ENCODE data around the gene LCN10. TPM values are rescaled to one million over a fixed set of nuclear protein-coding genes. Genes with fewer than 3 reads are reported as not detected.

Gene LCN10
- total RNA-seq, 1 experiment from 2014 or later = not detected

GRCh38 chr9:136744773-136745172, 2.0 kb upstream of the LCN10 start:
- intact Hi-C loops (cut with micrococcal nuclease; ENCODE audit: unreplicated experiment) (no loop called here), in situ Hi-C loops (cut with HindIII; ENCODE audit: low pct_unique_long_range_greater_than_20kb, low sequenced_read_pairs) (no loop called here)
- no peak for DNase-seq (ENCODE audit: low read depth, low spot score)
- ATAC-seq = no peak
- Histone ChIP-seq H3K27ac (ENCODE audit: low read length) (no peak overlapping the region), H3K4me1 (ENCODE audit: control insufficient read depth, insufficient read depth, low read length) (no peaks in the 10 kb centered on the region), H3K9me3 (ENCODE audit: control insufficient read depth, insufficient read depth, low read depth, low read length) (no peaks in the 10 kb centered on the region), H3K4me3 (ENCODE audit: low read depth in 2 of 2, low read length in 2 of 2) (no peak overlapping the region), H3K27me3 (ENCODE audit: control insufficient read depth, insufficient read depth, low read length) (no peaks in the 10 kb centered on the region), H3K36me3 (ENCODE audit: control insufficient read depth, insufficient read depth, low read length) (no peaks in the 10 kb centered on the region)
- ChIA-PET CTCF (interaction anchor here (0.6 kb wide), 1 partner anchor 13 kb away, joined by 4 read pairs; the partner anchor contains the start of gene LCN8), POLR2A (interaction anchor here (0.6 kb wide), 1 partner anchor 43 kb away, joined by 3 read pairs; no protein-coding TSS in a partner anchor)
- TF ChIP-seq CTCF (IDR thresholded peaks at IDR 0.05) (no peak), SIN3A (IDR thresholded peaks at IDR 0.05; ENCODE audit: borderline replicate concordance, insufficient read depth, low read depth, low read length) (no peak), POLR2AphosphoS5 (IDR thresholded peaks at IDR 0.05; ENCODE audit: low read depth, low read length) (no peak), TCF7L2 (IDR thresholded peaks at IDR 0.05; ENCODE audit: low read depth, low read length) (no peak), REST (IDR thresholded peaks at IDR 0.05; ENCODE audit: insufficient read depth in 1 of 2, low read depth in 2 of 2, low read length in 1 of 2) (no peak)
- no TSS peak for BruUV-seq (replicated peaks)

GRCh38 chr9:136743639-136744211, 985 bp upstream of the LCN10 start:
- BruUV-seq (replicated peaks) = no TSS peak
- intact Hi-C loops (cut with micrococcal nuclease; ENCODE audit: unreplicated experiment) = no loop called here
- no peak for DNase-seq (ENCODE audit: low read depth, low spot score)
- ATAC-seq = no peak
- CTCF ChIA-PET = interaction anchor here (0.6 kb wide), 1 partner anchor 76 kb away, joined by 7 read pairs; no protein-coding TSS in a partner anchor
- POLR2A ChIA-PET = no interaction called here
- H3K27me3 ChIP-seq (ENCODE audit: control insufficient read depth, insufficient read depth, low read length) = no peaks in the 10 kb centered on the region
- no peaks in the 10 kb centered on the region for H3K4me1 ChIP-seq (ENCODE audit: control insufficient read depth, insufficient read depth, low read length)
- no peak for TF ChIP-seq CTCF (IDR thresholded peaks at IDR 0.05)
- no peak for TF ChIP-seq TCF7L2 (IDR thresholded peaks at IDR 0.05; ENCODE audit: low read depth, low read length)
- no peak for TF ChIP-seq REST (IDR thresholded peaks at IDR 0.05; ENCODE audit: insufficient read depth in 1 of 2, low read depth in 2 of 2, low read length in 1 of 2)
- TF ChIP-seq SIN3A (IDR thresholded peaks at IDR 0.05; ENCODE audit: borderline replicate concordance, insufficient read depth, low read depth, low read length) = no peak
- no peak for TF ChIP-seq POLR2AphosphoS5 (IDR thresholded peaks at IDR 0.05; ENCODE audit: low read depth, low read length)
- no peaks in the 10 kb centered on the region for H3K36me3 ChIP-seq (ENCODE audit: control insufficient read depth, insufficient read depth, low read length)
- no peaks in the 10 kb centered on the region for H3K9me3 ChIP-seq (ENCODE audit: control insufficient read depth, insufficient read depth, low read depth, low read length)
- no peak overlapping the region for H3K27ac ChIP-seq (ENCODE audit: low read length)
- H3K4me3 ChIP-seq (ENCODE audit: low read depth in 2 of 2, low read length in 2 of 2) = no peak overlapping the region
- in situ Hi-C loops (cut with HindIII; ENCODE audit: low pct_unique_long_range_greater_than_20kb, low sequenced_read_pairs) = no loop called here
